Memory B cell (primary cell): ENCODE data around the gene MICAL3.
A peak's percentile ranks its signal among the peaks of the same experiment; 100 is the strongest.
"Not testable (repeated sequence)": the region's sequence is repeated elsewhere in the genome, so short reads cannot be mapped to it uniquely, and the experiment has no call there.

Source experiments
- ATAC-seq: fragments of 150-1000 bp; cut with Tn5 transposase; 2 replicates; pipeline ENCODE4 v1.10.0; 2021; ENCODE audit warnings: low read depth, mild to moderate bottlenecking, moderate library complexity
- DNase-seq, 2 donors: peaks; one replicate each; pipeline ENCODE4 v3.0.0; 2022; ENCODE audit warnings: low spot score in 2 of 2
- H3K27ac Mint-ChIP-seq: one replicate; pipeline ENCODE4 v1.8.0; 2022; ENCODE audit warnings: mild to moderate bottlenecking, moderate library complexity, mixed read lengths
- H3K27me3 Mint-ChIP-seq: one replicate; pipeline ENCODE4 v1.8.0; 2022; ENCODE audit warnings: mixed read lengths
- H3K36me3 Mint-ChIP-seq: one replicate; pipeline ENCODE4 v1.8.0; 2022; ENCODE audit warnings: mild to moderate bottlenecking, mixed read lengths
- H3K4me1 Mint-ChIP-seq: one replicate; pipeline ENCODE4 v1.8.0; 2022; ENCODE audit warnings: mixed read lengths
- H3K4me3 Mint-ChIP-seq: one replicate; pipeline ENCODE4 v1.8.0; 2022; ENCODE audit warnings: mild to moderate bottlenecking, moderate library complexity, mixed read lengths
- H3K9me3 Mint-ChIP-seq: one replicate; pipeline ENCODE4 v1.8.0; 2022; ENCODE audit warnings: mixed read lengths

Gene MICAL3

GRCh38 chr22:18008136-18008535 lies 16.2 kb downstream of the MICAL3 start:
- ATAC-seq, result no peak

GRCh38 chr22:18005201-18005926 lies 19.0 kb downstream of the MICAL3 start:
- H3K4me1 Mint-ChIP-seq, result peaks cover 31% of the 10 kb centered on the region
- H3K36me3 Mint-ChIP-seq, result no peaks in the 10 kb centered on the region
- peak in 1 of 2 donors; percentile 26 for DNase-seq
- H3K4me3 Mint-ChIP-seq, result peak overlapping the region; percentile 80
- no peaks in the 10 kb centered on the region for H3K9me3 Mint-ChIP-seq
- ATAC-seq, result peak; percentile 55
- peak overlapping the region; percentile 90 for H3K27ac Mint-ChIP-seq
- no peaks in the 10 kb centered on the region for H3K27me3 Mint-ChIP-seq

More at GRCh38 chr22:18008136-18008535, 16.2 kb downstream of the MICAL3 start:
- DNase-seq, result no peak
- Mint-ChIP-seq H3K27me3 (no peaks in the 10 kb centered on the region), H3K4me1 (peaks cover 31% of the 10 kb centered on the region), H3K27ac (no peak overlapping the region), H3K36me3 (no peaks in the 10 kb centered on the region), H3K4me3 (no peak overlapping the region), H3K9me3 (no peaks in the 10 kb centered on the region)

GRCh38 chr22:18001894-18002315 lies 22.5 kb downstream of the MICAL3 start:
- not testable (repeated sequence) for H3K36me3 Mint-ChIP-seq, DNase-seq, H3K9me3 Mint-ChIP-seq, ATAC-seq, H3K27me3 Mint-ChIP-seq
- Mint-ChIP-seq H3K4me1 (peaks cover 48% of the 10 kb centered on the region), H3K27ac (peak overlapping the region; percentile 93), H3K4me3 (peak overlapping the region; percentile 97)

GRCh38 chr22:18001040-18001893 lies 23.1 kb downstream of the MICAL3 start:
- Mint-ChIP-seq H3K9me3 (no peaks in the 10 kb centered on the region), H3K27me3 (no peaks in the 10 kb centered on the region), H3K36me3 (no peaks in the 10 kb centered on the region), H3K4me1 (peaks cover 52% of the 10 kb centered on the region), H3K4me3 (peak overlapping the region; percentile 97), H3K27ac (peak overlapping the region; percentile 94)
- peak; percentile 53 for ATAC-seq
- peak; percentile 74 to 77 for DNase-seq

DNA sequence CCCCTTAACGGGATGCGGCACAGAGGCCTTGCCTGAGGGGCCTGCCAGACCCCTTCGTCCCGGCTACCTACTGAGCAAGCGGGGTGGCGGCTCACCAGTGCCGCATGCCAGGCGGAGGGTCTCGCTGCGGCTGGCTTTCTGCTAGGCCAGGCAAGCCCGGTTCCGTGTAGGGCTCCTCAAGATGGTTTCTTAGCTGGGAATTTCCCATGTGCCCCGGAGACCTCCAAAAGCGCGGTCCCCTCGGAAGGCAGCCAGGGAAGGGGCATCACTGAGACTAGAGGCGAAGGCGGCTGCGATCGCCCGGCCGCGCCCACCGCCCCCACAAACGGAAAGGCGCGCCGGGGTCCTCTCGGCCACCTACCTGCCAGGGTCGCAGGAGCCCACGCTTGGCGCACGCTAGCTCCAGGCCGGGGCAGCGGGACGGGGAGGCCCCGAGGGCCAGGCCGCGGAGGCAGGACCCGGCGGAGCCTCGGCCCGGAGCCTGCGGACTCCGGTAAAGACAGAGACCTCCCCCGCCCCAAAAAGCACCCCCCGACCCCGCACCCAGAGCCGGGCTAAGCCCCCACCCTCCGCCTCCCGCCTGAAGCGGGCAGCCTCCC lies 23.8 kb downstream of the MICAL3 start:
- no peaks in the 10 kb centered on the region for H3K36me3 Mint-ChIP-seq
- DNase-seq (peak; percentile 32 to 64), ATAC-seq (peak; percentile 17)
- H3K4me1 Mint-ChIP-seq, result peaks cover 47% of the 10 kb centered on the region
- H3K9me3 Mint-ChIP-seq, result no peaks in the 10 kb centered on the region
- no peaks in the 10 kb centered on the region for H3K27me3 Mint-ChIP-seq
- H3K4me3 Mint-ChIP-seq, result peak overlapping the region; percentile 84
- H3K27ac Mint-ChIP-seq, result peak overlapping the region; percentile 94

GRCh38 chr22:17999851-18000250 lies 24.5 kb downstream of the MICAL3 start:
- Mint-ChIP-seq H3K4me1 (peaks cover 46% of the 10 kb centered on the region), H3K27me3 (no peaks in the 10 kb centered on the region), H3K4me3 (peak overlapping the region; percentile 84), H3K27ac (peak overlapping the region; percentile 94), H3K9me3 (no peaks in the 10 kb centered on the region), H3K36me3 (no peaks in the 10 kb centered on the region)
- DNase-seq (no peak), ATAC-seq (no peak)

- Mint-ChIP-seq H3K4me1 (peaks cover 51% of the 10 kb centered on the region), H3K27ac (peak overlapping the region; percentile 94), H3K27me3 (no peaks in the 10 kb centered on the region), H3K9me3 (no peaks in the 10 kb centered on the region), H3K4me3 (peak overlapping the region; percentile 84), H3K36me3 (no peaks in the 10 kb centered on the region)
- ATAC-seq (no peak), DNase-seq (no peak)
Measured at GRCh38 chr22:17998913-17999312, 25.4 kb downstream of the MICAL3 start.

DNA sequence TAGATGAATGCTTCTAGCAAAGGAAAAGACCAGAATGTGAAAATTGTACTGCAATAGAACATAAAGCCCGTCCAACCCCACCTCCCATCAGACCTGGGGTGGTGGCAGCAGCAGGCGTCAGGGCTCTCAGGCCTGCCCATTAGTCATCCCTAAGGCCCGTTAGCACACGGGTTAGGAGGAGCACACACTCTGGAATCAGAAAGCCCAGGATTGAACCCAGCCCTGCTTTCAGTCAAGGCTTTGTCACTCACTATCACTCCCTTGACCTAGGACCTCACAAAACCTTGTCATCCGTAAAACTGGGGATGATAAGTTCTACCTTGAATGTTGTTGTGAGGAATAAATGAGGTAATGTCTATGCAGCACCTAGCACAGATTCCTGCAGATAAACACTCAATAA lies 26.9 kb downstream of the MICAL3 start:
- Mint-ChIP-seq H3K4me1 (peaks cover 55% of the 10 kb centered on the region), H3K36me3 (no peaks in the 10 kb centered on the region), H3K27ac (peak overlapping the region; percentile 94), H3K9me3 (no peaks in the 10 kb centered on the region), H3K27me3 (no peaks in the 10 kb centered on the region), H3K4me3 (peak overlapping the region; percentile 63)
- ATAC-seq (no peak), DNase-seq (no peak)

GRCh38 chr22:17995256-17995655 lies 29.1 kb downstream of the MICAL3 start:
- H3K36me3 Mint-ChIP-seq, ATAC-seq, H3K9me3 Mint-ChIP-seq, H3K27me3 Mint-ChIP-seq, DNase-seq: not testable (repeated sequence)
- Mint-ChIP-seq H3K27ac (peak overlapping the region; percentile 94), H3K4me3 (peak overlapping the region; percentile 63), H3K4me1 (peaks cover 67% of the 10 kb centered on the region)

GRCh38 chr22:17994424-17995108 lies 29.8 kb downstream of the MICAL3 start:
- Mint-ChIP-seq H3K27me3 (no peaks in the 10 kb centered on the region), H3K36me3 (peaks cover under 1% of the 10 kb centered on the region), H3K4me1 (peaks cover 67% of the 10 kb centered on the region), H3K27ac (peak overlapping the region; percentile 94), H3K9me3 (no peaks in the 10 kb centered on the region), H3K4me3 (peak overlapping the region; percentile 56)
- ATAC-seq (peak; percentile 37), DNase-seq (no peak)

DNA sequence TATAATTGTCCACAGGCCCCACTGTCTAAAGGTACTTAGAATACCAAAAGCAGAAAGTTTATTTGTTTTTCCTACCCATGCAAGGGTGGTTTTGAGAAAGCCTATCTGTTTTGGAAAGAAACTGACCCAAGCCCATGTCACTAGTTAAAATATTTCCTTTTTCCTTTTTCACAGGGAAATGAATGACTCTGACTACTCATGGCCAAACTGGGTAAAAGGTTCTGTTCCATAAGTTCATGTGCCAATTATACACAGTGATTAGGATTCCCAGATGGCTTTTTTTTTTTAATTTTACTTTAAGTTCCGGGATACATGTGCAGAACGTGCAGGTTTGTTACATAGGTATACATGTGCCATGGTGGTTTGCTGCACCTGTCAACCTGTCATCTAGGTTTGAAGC lies 31.4 kb downstream of the MICAL3 start:
- H3K4me1 Mint-ChIP-seq, result peaks cover 70% of the 10 kb centered on the region
- not testable (repeated sequence) for ATAC-seq, DNase-seq, H3K36me3 Mint-ChIP-seq, H3K9me3 Mint-ChIP-seq, H3K27me3 Mint-ChIP-seq, H3K4me3 Mint-ChIP-seq
- H3K27ac Mint-ChIP-seq, result peak overlapping the region; percentile 71

GRCh38 chr22:17991992-17992391 lies 32.4 kb downstream of the MICAL3 start:
- not testable (repeated sequence) for H3K27me3 Mint-ChIP-seq, H3K27ac Mint-ChIP-seq, H3K9me3 Mint-ChIP-seq, H3K36me3 Mint-ChIP-seq, H3K4me3 Mint-ChIP-seq, ATAC-seq, DNase-seq
- H3K4me1 Mint-ChIP-seq, result peaks cover 69% of the 10 kb centered on the region

GRCh38 chr22:17990942-17991341 lies 33.4 kb downstream of the MICAL3 start:
- no peaks in the 10 kb centered on the region for H3K9me3 Mint-ChIP-seq
- H3K36me3 Mint-ChIP-seq, result peaks cover 8% of the 10 kb centered on the region
- H3K4me3 Mint-ChIP-seq, result peak overlapping the region; percentile 5
- no peaks in the 10 kb centered on the region for H3K27me3 Mint-ChIP-seq
- H3K27ac Mint-ChIP-seq, result peak overlapping the region; percentile 39
- DNase-seq, result no peak
- peaks cover 71% of the 10 kb centered on the region for H3K4me1 Mint-ChIP-seq
- ATAC-seq, result no peak
